CD14-positive monocyte (primary cell): ENCODE data around the gene ITIH3. TPM values are rescaled to one million over a fixed set of nuclear protein-coding genes. Genes with fewer than 3 reads are reported as not detected.
A peak's percentile ranks its signal among the peaks of the same experiment; 100 is the strongest.

Experiments used
- DNase-seq, 3 donors: peaks; one replicate each; pipeline ENCODE4 v3.0.0-alpha.2; 2011 to 2022
- H2AFZ ChIP-seq: 2 replicates; pipeline ENCODE4 v1.6.0; 2012; ENCODE audit warnings: mild to moderate bottlenecking, low read depth, low read length, inconsistent platforms; ENCODE audit not compliant: insufficient read depth, poor library complexity, severe bottlenecking
- H3K27ac ChIP-seq, 2 donors: 1 replicate in 1 of 2; 2 replicates in 1 of 2; pipeline ENCODE4 v1.5.1; 2012 to 2013; ENCODE audit warnings: low read length in 2 of 2, control low read depth in 1 of 2, inconsistent platforms in 1 of 2, low read depth in 1 of 2, mild to moderate bottlenecking in 1 of 2
- H3K27me3 ChIP-seq, 2 donors: one replicate each; pipeline versions ENCODE4 v1.6.0 to v1.6.1; 2011 to 2013; ENCODE audit warnings: low read length in 2 of 2; ENCODE audit not compliant: control insufficient read depth in 2 of 2, insufficient read depth in 2 of 2
- H3K36me3 ChIP-seq, 2 donors: replicated peaks in 1 of 2; 1 replicate in 1 of 2; 2 replicates in 1 of 2; pipeline versions ENCODE4 v1.5.1 to v1.6.1; 2012 to 2013; ENCODE audit warnings: low read length in 2 of 2, control low read depth in 1 of 2, inconsistent platforms in 1 of 2, mild to moderate bottlenecking in 1 of 2; ENCODE audit not compliant: insufficient read depth in 2 of 2, control insufficient read depth in 1 of 2
- H3K4me1 ChIP-seq, 2 donors: 1 replicate in 1 of 2; 2 replicates in 1 of 2; pipeline versions ENCODE4 v1.5.1 to v1.6.1; 2012 to 2013; ENCODE audit warnings: low read length in 2 of 2, control low read depth in 1 of 2, inconsistent platforms in 1 of 2, mild to moderate bottlenecking in 1 of 2, moderate library complexity in 1 of 2; ENCODE audit not compliant: insufficient read depth in 2 of 2, control insufficient read depth in 1 of 2
- H3K4me2 ChIP-seq: replicated peaks from 2 replicates; pipeline ENCODE3; 2012; ENCODE audit warnings: low read length, moderate library complexity, mild to moderate bottlenecking; ENCODE audit not compliant: poor library complexity, severe bottlenecking; ENCODE audit errors: extremely low read depth
- H3K4me3 ChIP-seq, 3 experiments: fragments of 200-600 bp in 1 of 3; sonication (generic) in 1 of 3; replicated peaks in 1 of 3; 1 replicate in 2 of 3; 2 replicates in 1 of 3; pipeline ENCODE4 v1.5.1; 2011 to 2013; ENCODE audit warnings: low read length in 3 of 3, mild to moderate bottlenecking in 3 of 3, control low read depth in 2 of 3, low read depth in 2 of 3, inconsistent platforms in 1 of 3, moderate library complexity in 1 of 3
- H3K79me2 ChIP-seq: 2 replicates; pipeline ENCODE4 v1.6.0; 2012; ENCODE audit warnings: mild to moderate bottlenecking, control low read depth, inconsistent platforms, low read length, moderate library complexity; ENCODE audit not compliant: insufficient read depth
- H3K9ac ChIP-seq: 2 replicates; pipeline ENCODE4 v1.6.0; 2017; ENCODE audit warnings: low read length, mild to moderate bottlenecking; ENCODE audit not compliant: insufficient read depth, poor library complexity, severe bottlenecking
- H3K9me3 ChIP-seq, 2 donors: replicated peaks in 1 of 2; 1 replicate in 1 of 2; 2 replicates in 1 of 2; pipeline versions ENCODE4 v1.5.1 to v1.6.1; 2012 to 2013; ENCODE audit warnings: low read length in 2 of 2, control low read depth in 1 of 2; ENCODE audit not compliant: control insufficient read depth in 1 of 2, insufficient read depth in 1 of 2
- H4K20me1 ChIP-seq: 2 replicates; pipeline ENCODE4 v1.6.0; 2012; ENCODE audit warnings: mild to moderate bottlenecking, low read length, control low read depth, moderate library complexity; ENCODE audit not compliant: insufficient read depth
- H3K27ac Mint-ChIP-seq, 7 donors: one replicate each; pipeline ENCODE4 v1.8.0; 2020; ENCODE audit warnings: mild to moderate bottlenecking in 7 of 7, mixed read lengths in 7 of 7, moderate library complexity in 6 of 7, inconsistent platforms in 2 of 7
- H3K27me3 Mint-ChIP-seq, 3 donors: one replicate each; pipeline ENCODE4 v1.8.0; 2021 to 2022; ENCODE audit warnings: low read depth in 3 of 3, mild to moderate bottlenecking in 3 of 3, mixed read lengths in 3 of 3, moderate library complexity in 3 of 3, inconsistent platforms in 1 of 3
- H3K36me3 Mint-ChIP-seq, 2 donors: one replicate each; pipeline ENCODE4 v1.8.0; 2020; ENCODE audit warnings: mixed read lengths in 2 of 2, inconsistent platforms in 1 of 2, mild to moderate bottlenecking in 1 of 2
- H3K4me1 Mint-ChIP-seq: one replicate; pipeline ENCODE4 v1.8.0; 2020; ENCODE audit warnings: mild to moderate bottlenecking, mixed read lengths
- H3K4me3 Mint-ChIP-seq, 2 donors: one replicate each; pipeline ENCODE4 v1.8.0; 2020; ENCODE audit warnings: mild to moderate bottlenecking in 2 of 2, mixed read lengths in 2 of 2, moderate library complexity in 1 of 2
- H3K9me3 Mint-ChIP-seq, 7 donors: one replicate each; pipeline ENCODE4 v1.8.0; 2020 to 2022; ENCODE audit warnings: mixed read lengths in 7 of 7, mild to moderate bottlenecking in 6 of 7, moderate library complexity in 6 of 7, inconsistent platforms in 2 of 7
- CTCF ChIP-seq: fragments of 200-600 bp; IDR thresholded peaks from one replicate; pipeline ENCODE4 v1.8.0; 2022; ENCODE audit warnings: antibody characterized with exemption, mild to moderate bottlenecking
- WGBS: methylation state at CpG from one replicate; pipeline ENCODE4 v1.1.5; 2013; ENCODE audit warnings: missing lambda C conversion rate; ENCODE audit not compliant: insufficient coverage; 5-methylcytosine and 5-hydroxymethylcytosine counted together
- intact Hi-C, 2 donors: fragments of 100-400 bp; cut with micrococcal nuclease; formaldehyde crosslinking; loops; one replicate each; pipeline versions ENCODE4 v1.15.0 to v1.15.1; 2023
- polyA plus RNA-seq, 3 donors: library from polyadenylated mRNA; depleted of rRNA in 1 of 3; unstranded in 2 of 3; stranded (reverse) in 1 of 3; fragments of 300-500 nt in 2 of 3; fragments of >200 nt in 1 of 3; fragmentation: Illumina TruSeq in 2 of 3; gene quantifications; 1 replicate in 2 of 3; 2 replicates in 1 of 3; pipeline ENCODE4 v1.2.3, GENCODE V29; 2012 to 2021

The ITIH3 gene
- polyA plus RNA-seq, 3 donors, result 0.07 TPM; not detected in 2

DNA sequence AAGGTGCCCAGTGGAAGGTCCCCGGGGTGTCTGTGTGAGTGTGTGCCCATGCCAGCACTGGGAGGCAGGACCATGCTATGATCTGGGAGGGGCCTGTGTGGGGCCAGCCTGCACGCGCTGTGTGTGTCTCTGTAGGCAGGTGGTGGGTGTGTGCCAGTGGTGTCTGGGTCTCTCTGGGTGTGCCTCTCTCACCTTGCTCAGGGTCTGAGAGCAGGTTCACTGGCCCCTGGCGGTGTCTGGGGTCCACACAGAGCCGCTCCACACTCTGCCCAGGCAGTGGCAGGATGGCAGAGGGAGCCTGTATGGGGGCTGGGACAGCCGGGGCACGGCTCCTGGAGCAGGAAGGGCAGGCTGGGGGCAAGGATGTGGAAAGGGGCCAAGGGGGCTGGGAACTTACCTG is 23.3 kb downstream of the ITIH3 start:
- no peak overlapping the region for H3K27ac Mint-ChIP-seq
- no peak overlapping the region for H3K4me3 ChIP-seq
- H4K20me1 ChIP-seq, result no peaks in the 10 kb centered on the region
- no peaks in the 10 kb centered on the region for H3K79me2 ChIP-seq
- no peak for DNase-seq
- no peak overlapping the region for H3K9ac ChIP-seq
- H3K27ac ChIP-seq, result no peak overlapping the region
- no peaks in the 10 kb centered on the region for H3K4me1 ChIP-seq
- no peaks in the 10 kb centered on the region for H3K4me1 Mint-ChIP-seq
- no peak for TF ChIP-seq CTCF
- H3K27me3 Mint-ChIP-seq, result peaks cover 0 to 6% (median 2%) of the 10 kb centered on the region in 3 donors
- intact Hi-C loops, result no loop called here
- peaks cover 0 to 11% of the 10 kb centered on the region in 2 donors for H3K36me3 ChIP-seq
- no peaks in the 10 kb centered on the region for H3K9me3 Mint-ChIP-seq
- WGBS, result 91% methylated on average over 6 of the region's 7 CpGs
- H3K36me3 Mint-ChIP-seq, result peaks cover 4 to 11% of the 10 kb centered on the region in 2 donors
- no peak overlapping the region for H2AFZ ChIP-seq
- no peak overlapping the region for H3K4me3 Mint-ChIP-seq
- no peaks in the 10 kb centered on the region for H3K9me3 ChIP-seq
- no peak overlapping the region for H3K4me2 ChIP-seq
- H3K27me3 ChIP-seq, result no peaks in the 10 kb centered on the region

DNA sequence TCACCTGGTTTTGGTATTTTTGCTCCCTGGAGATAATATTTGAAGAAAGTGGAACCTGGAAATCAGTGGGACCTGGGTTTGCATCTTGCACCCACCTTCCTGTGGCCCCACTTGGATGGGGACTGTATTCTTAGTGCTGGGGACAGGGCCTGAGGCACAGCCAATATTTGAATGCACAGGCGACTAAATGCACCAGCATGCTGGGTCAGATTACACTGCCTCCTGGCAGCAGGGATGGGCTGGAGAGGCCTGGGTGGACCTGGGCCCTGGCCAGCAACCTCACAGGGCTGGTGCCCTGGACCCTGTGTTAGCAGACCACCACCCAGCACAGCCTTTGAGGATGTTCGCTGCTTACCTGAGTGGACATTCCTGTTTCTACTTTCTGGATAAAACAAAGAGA is 25.3 kb downstream of the ITIH3 start:
- DNase-seq, result no peak
- peaks cover 5 to 26% of the 10 kb centered on the region in 2 donors for H3K36me3 ChIP-seq
- H3K9me3 ChIP-seq, result no peaks in the 10 kb centered on the region
- H3K4me2 ChIP-seq, result no peak overlapping the region
- no peak overlapping the region for H3K9ac ChIP-seq
- TF ChIP-seq CTCF, result no peak
- no peak overlapping the region for H2AFZ ChIP-seq
- no peaks in the 10 kb centered on the region for H3K27me3 ChIP-seq
- 100% methylated on average over 2 of the region's 2 CpGs for WGBS
- no peak overlapping the region for H3K27ac ChIP-seq
- peak overlapping the region in 2 of 7 donors; percentile 31 to 43 for H3K27ac Mint-ChIP-seq
- H3K36me3 Mint-ChIP-seq, result peaks cover 8 to 23% of the 10 kb centered on the region in 2 donors
- no peak overlapping the region for H3K4me3 ChIP-seq
- H3K4me1 Mint-ChIP-seq, result no peaks in the 10 kb centered on the region
- H3K9me3 Mint-ChIP-seq, result no peaks in the 10 kb centered on the region
- no peaks in the 10 kb centered on the region for H3K79me2 ChIP-seq
- no peaks in the 10 kb centered on the region for H3K4me1 ChIP-seq
- no peak overlapping the region for H3K4me3 Mint-ChIP-seq
- peaks cover 0 to 2% (median 1%) of the 10 kb centered on the region in 3 donors for H3K27me3 Mint-ChIP-seq
- intact Hi-C loops, result loop anchor here in 1 of 2 donors (5.0 kb wide), 1 partner anchor 78 kb away; no protein-coding TSS in a partner anchor
- H4K20me1 ChIP-seq, result no peaks in the 10 kb centered on the region
